Peyer's patch (tissue), 4 donors: ENCODE results near the gene ADIPOR2. TPM values are rescaled to one million over a fixed set of nuclear protein-coding genes. Genes with fewer than 3 reads are reported as not detected.

Source experiments
- DNase-seq, 3 donors: peaks; one replicate each; pipeline ENCODE4 v3.0.0-alpha.2; 2017 to 2019
- H3K27ac ChIP-seq, 4 donors: fragments of 200-600 bp; sonication (generic); one replicate each; pipeline ENCODE4 v1.5.1; 2016 to 2019
- H3K27me3 ChIP-seq, 2 donors: fragments of 200-600 bp; sonication (generic); one replicate each; pipeline ENCODE4 v1.5.1; 2019
- H3K36me3 ChIP-seq, 3 donors: fragments of 200-600 bp; sonication (generic); one replicate each; pipeline ENCODE4 v1.5.1; 2016 to 2019
- H3K4me1 ChIP-seq, 4 donors: fragments of 200-600 bp; sonication (generic); one replicate each; pipeline ENCODE4 v1.5.1; 2016 to 2019
- H3K4me3 ChIP-seq, 4 donors: fragments of 200-600 bp; sonication (generic); 1 replicate in 3 of 4; 2 replicates in 1 of 4; pipeline ENCODE4 v1.5.1; 2016 to 2019; ENCODE audit warnings: mild to moderate bottlenecking in 1 of 4
- H3K9me3 ChIP-seq, 4 donors: fragments of 200-600 bp; sonication (generic); one replicate each; pipeline ENCODE4 v1.5.1; 2016 to 2019; ENCODE audit warnings: mild to moderate bottlenecking in 1 of 4
- CTCF ChIP-seq, 6 experiments: fragments of 450-650 bp in 4 of 6; fragments of 200-600 bp in 2 of 6; sonication (generic) in 1 of 6; IDR thresholded peaks; one replicate each; pipeline ENCODE4 v1.5.1; 2017 to 2019; ENCODE audit warnings: antibody characterized with exemption in 6 of 6, mild to moderate bottlenecking in 3 of 6, moderate library complexity in 1 of 6
- POLR2A ChIP-seq, 2 donors: fragments of 450-650 bp; IDR thresholded peaks; one replicate each; pipeline ENCODE4 v1.5.1; 2017; ENCODE audit warnings: antibody characterized with exemption in 2 of 2, mild to moderate bottlenecking in 2 of 2, moderate library complexity in 2 of 2
- total RNA-seq, 4 donors: library from RNA; depleted of rRNA; stranded (reverse); fragments of >200 nt; gene quantifications; one replicate each; pipeline ENCODE4 v1.1.0, GENCODE V29; 2016

Gene ADIPOR2
- 10 to 100 TPM; 26.4 to 89.1 (median 73.9) TPM for total RNA-seq

- H3K4me1 ChIP-seq, result peaks cover 0 to 21% (median 3%) of the 10 kb centered on the region in 4 donors
- no peaks in the 10 kb centered on the region for H3K36me3 ChIP-seq
- peak within 1 kb of the TSS; percentile 94 to 98 (median 96) for H3K27ac ChIP-seq
- H3K9me3 ChIP-seq, result no peaks in the 10 kb centered on the region
- H3K27me3 ChIP-seq, result no peaks in the 10 kb centered on the region
- peak within 1 kb of the TSS; percentile 75 to 98 (median 95) for H3K4me3 ChIP-seq
- TF ChIP-seq CTCF (IDR thresholded peaks at IDR 0.05), result no peak
- TF ChIP-seq POLR2A (IDR thresholded peaks at IDR 0.05), result peak; percentile 73 to 93
- DNase-seq, result peak; percentile 93 to 97 (median 96)
Observed at GRCh38 chr12:1690578-1691122, at the start of gene ADIPOR2. Gene ADIPOR2 (plus strand): TSS chr12:1691070. CDS start chr12:1754344, 63,274 bp downstream.

GRCh38 chr12:1642513-1642912 lies 48.4 kb upstream of the ADIPOR2 start:
- Histone ChIP-seq H3K36me3 (no peaks in the 10 kb centered on the region), H3K9me3 (no peaks in the 10 kb centered on the region), H3K4me3 (no peak overlapping the region), H3K27me3 (no peaks in the 10 kb centered on the region), H3K27ac (no peak overlapping the region), H3K4me1 (peaks cover 0 to 19% (median 0%) of the 10 kb centered on the region in 4 donors)
- no peak for DNase-seq
- TF ChIP-seq POLR2A (IDR thresholded peaks at IDR 0.05), result no peak
- no peak for TF ChIP-seq CTCF (IDR thresholded peaks at IDR 0.05)

GRCh38 chr12:1643043-1643442 lies 47.8 kb upstream of the ADIPOR2 start:
- H3K27ac ChIP-seq, result no peak overlapping the region
- peaks cover 0 to 19% (median 0%) of the 10 kb centered on the region in 4 donors for H3K4me1 ChIP-seq
- DNase-seq, result no peak
- no peaks in the 10 kb centered on the region for H3K36me3 ChIP-seq
- no peaks in the 10 kb centered on the region for H3K27me3 ChIP-seq
- TF ChIP-seq POLR2A (IDR thresholded peaks at IDR 0.05) (no peak), CTCF (IDR thresholded peaks at IDR 0.05) (no peak)
- H3K4me3 ChIP-seq, result no peak overlapping the region
- H3K9me3 ChIP-seq, result no peaks in the 10 kb centered on the region

GRCh38 chr12:1643905-1644533 lies 46.9 kb upstream of the ADIPOR2 start:
- no peaks in the 10 kb centered on the region for H3K36me3 ChIP-seq
- DNase-seq, result no peak
- no peak overlapping the region for H3K4me3 ChIP-seq
- peak overlapping the region in 1 of 4 donors; percentile 11 for H3K27ac ChIP-seq
- H3K27me3 ChIP-seq, result no peaks in the 10 kb centered on the region
- TF ChIP-seq POLR2A (IDR thresholded peaks at IDR 0.05), result no peak
- no peak for TF ChIP-seq CTCF (IDR thresholded peaks at IDR 0.05)
- H3K9me3 ChIP-seq, result no peaks in the 10 kb centered on the region
- H3K4me1 ChIP-seq, result peaks cover 0 to 19% (median 0%) of the 10 kb centered on the region in 4 donors

GRCh38 chr12:1644534-1645438 lies 46.1 kb upstream of the ADIPOR2 start:
- H3K27ac ChIP-seq, result peak overlapping the region in 2 of 4 donors; percentile 11 to 20
- H3K27me3 ChIP-seq, result no peaks in the 10 kb centered on the region
- TF ChIP-seq POLR2A (IDR thresholded peaks at IDR 0.05), result no peak
- TF ChIP-seq CTCF (IDR thresholded peaks at IDR 0.05), result no peak
- no peak overlapping the region for H3K4me3 ChIP-seq
- H3K36me3 ChIP-seq, result no peaks in the 10 kb centered on the region
- peak in 2 of 3 donors; percentile 69 to 71 for DNase-seq
- H3K4me1 ChIP-seq, result peaks cover 0 to 19% (median 0%) of the 10 kb centered on the region in 4 donors
- no peaks in the 10 kb centered on the region for H3K9me3 ChIP-seq
